Thymus (tissue), 14 donors: Measurements from ENCODE around the gene GPAT3. TPM values are rescaled to one million over a fixed set of nuclear protein-coding genes. Genes with fewer than 3 reads are reported as not detected.
"Not testable (repeated sequence)": the region's sequence is repeated elsewhere in the genome, so short reads cannot be mapped to it uniquely, and the experiment has no call there.

Experiments
- DNase-seq, 9 donors: peaks; one replicate each; pipeline ENCODE4 v3.0.0-alpha.2; 2013; ENCODE audit warnings: low spot score in 9 of 9, low read depth in 6 of 9, missing footprints in 1 of 9
- H3K27ac ChIP-seq, 2 donors: one replicate each; pipeline ENCODE4 v1.5.1; 2013; ENCODE audit warnings: control low read depth in 1 of 2, low read depth in 1 of 2, low read length in 1 of 2, mild to moderate bottlenecking in 1 of 2, moderate library complexity in 1 of 2
- H3K27me3 ChIP-seq, 2 donors: one replicate each; pipeline ENCODE4 v1.5.1; 2013; ENCODE audit warnings: low read length in 1 of 2; ENCODE audit not compliant: control insufficient read depth in 2 of 2, insufficient read depth in 1 of 2
- H3K36me3 ChIP-seq, 2 donors: one replicate each; pipeline ENCODE4 v1.5.1; 2013; ENCODE audit warnings: low read length in 1 of 2, mild to moderate bottlenecking in 1 of 2, moderate library complexity in 1 of 2; ENCODE audit not compliant: control insufficient read depth in 2 of 2, insufficient read depth in 2 of 2
- H3K4me1 ChIP-seq, 2 donors: one replicate each; pipeline ENCODE4 v1.5.1; 2013; ENCODE audit warnings: low read length in 2 of 2; ENCODE audit not compliant: control insufficient read depth in 2 of 2, insufficient read depth in 2 of 2
- H3K4me3 ChIP-seq, 2 donors: one replicate each; pipeline ENCODE4 v1.5.1; 2013; ENCODE audit warnings: low read length in 2 of 2, control low read depth in 1 of 2, mild to moderate bottlenecking in 1 of 2
- H3K9me3 ChIP-seq, 2 donors: one replicate each; pipeline ENCODE4 v1.5.1; 2013; ENCODE audit warnings: low read length in 1 of 2, mild to moderate bottlenecking in 1 of 2; ENCODE audit not compliant: control insufficient read depth in 2 of 2, insufficient read depth in 1 of 2
- whole genome bisulfite sequencing: extraction: QIAGEN DNeasy Blood & Tissue Kit; methylation state at CpG from one replicate; pipeline ENCODE4 v1.1.7; 2013; 5-methylcytosine and 5-hydroxymethylcytosine counted together
- long read RNA-seq, 10 donors: transcript quantifications; one replicate each; lab custom pipeline, GENCODE V29; 2026
- polyA plus RNA-seq: library from polyadenylated mRNA; stranded (reverse); fragments of 200-250 nt; gene quantifications from one replicate; pipeline ENCODE4 v1.2.3, GENCODE V29; 2013
- total RNA-seq: library from RNA; stranded (reverse); fragments of 120-200 nt; gene quantifications from one replicate; pipeline ENCODE4 v1.2.4, GENCODE V29; 2013
- donor health status: healthy.

GPAT3 gene
- total RNA-seq = 1.8 TPM
- 2.6 TPM for polyA plus RNA-seq
- long read RNA-seq, donor 1 = 0 reads
- long read RNA-seq, donor 2 = 0 reads
- long read RNA-seq, donor 3, partial matches to known transcripts = 0 of 1 reads
- long read RNA-seq, donor 3, other reads (novel, unspliced or antisense) = 0 of 1 reads
- long read RNA-seq, donor 4 = 0 reads
- long read RNA-seq, donor 5, partial matches to known transcripts = 0 of 2 reads
- long read RNA-seq, donor 5, other reads (novel, unspliced or antisense) = 0 of 2 reads
- long read RNA-seq, donor 6, partial matches to known transcripts = 0 of 1 reads
- long read RNA-seq, donor 6, other reads (novel, unspliced or antisense) = 0 of 1 reads
- long read RNA-seq, donor 7, partial matches to known transcripts = 0 of 1 reads
- long read RNA-seq, donor 7, other reads (novel, unspliced or antisense) = 0 of 1 reads
- long read RNA-seq, donor 8 = 0 reads
- long read RNA-seq, donor 9 = 0 reads
- long read RNA-seq, donor 10 = 0 reads

DNA sequence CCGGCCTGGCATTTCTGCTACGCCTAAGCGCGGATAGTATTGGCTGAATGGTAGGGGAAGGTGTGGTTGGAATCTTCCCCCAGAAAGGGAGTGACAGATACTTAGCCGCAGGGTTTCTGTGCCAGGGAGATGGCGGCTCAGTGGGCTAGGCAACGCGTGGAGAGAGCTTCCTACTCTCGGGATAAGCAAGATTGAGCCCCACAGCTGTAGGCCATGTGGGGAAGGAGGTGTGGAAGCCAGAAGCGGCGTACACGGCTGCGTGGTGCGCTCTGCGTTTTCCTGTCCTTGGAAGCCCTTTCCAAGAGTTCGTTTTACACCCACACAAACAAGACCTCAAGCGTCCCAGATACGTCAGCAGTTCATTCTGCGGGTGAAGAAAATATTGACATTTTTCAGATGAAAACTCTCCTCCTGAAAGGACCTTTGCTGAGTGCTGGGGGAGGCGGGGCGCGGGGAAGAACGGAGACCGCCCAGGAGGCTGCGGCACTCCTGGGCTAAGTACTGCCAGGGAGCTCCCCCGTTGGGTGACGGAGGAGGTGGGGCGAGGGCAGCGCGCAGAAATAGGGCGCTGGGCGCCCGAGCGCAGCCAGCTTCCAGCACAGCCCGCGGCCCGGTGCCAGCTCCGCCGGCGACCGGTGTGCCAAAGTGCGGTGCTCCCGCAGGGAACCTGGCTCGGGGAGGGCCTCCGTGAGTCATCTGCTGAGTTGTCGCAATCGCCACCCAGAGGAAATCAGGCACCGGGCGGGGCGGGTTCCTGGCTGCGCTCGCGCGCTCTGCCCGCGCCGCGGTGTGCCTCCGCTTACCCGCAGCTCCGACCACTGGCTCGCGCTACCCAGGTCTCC is at the start of gene GPAT3:
Gene GPAT3, plus strand, starts transcription at position 589 of the 842 bp plus-strand sequence. CDS start 515 bp downstream, outside the sequence.
- no peaks in the 10 kb centered on the region for H3K9me3 ChIP-seq
- H3K4me1 ChIP-seq = peaks cover 5 to 14% of the 10 kb centered on the region in 2 donors
- peak in 4 of 9 donors; percentile 10 to 38 (median 14) for DNase-seq
- no peak within 1 kb of the TSS for H3K27ac ChIP-seq
- no peaks in the 10 kb centered on the region for H3K36me3 ChIP-seq
- under 1% methylated on average over 63 of the region's 63 CpGs for WGBS
- H3K27me3 ChIP-seq = peaks cover 27 to 57% of the 10 kb centered on the region in 2 donors
- H3K4me3 ChIP-seq = peak within 1 kb of the TSS; percentile 44 to 49

DNA sequence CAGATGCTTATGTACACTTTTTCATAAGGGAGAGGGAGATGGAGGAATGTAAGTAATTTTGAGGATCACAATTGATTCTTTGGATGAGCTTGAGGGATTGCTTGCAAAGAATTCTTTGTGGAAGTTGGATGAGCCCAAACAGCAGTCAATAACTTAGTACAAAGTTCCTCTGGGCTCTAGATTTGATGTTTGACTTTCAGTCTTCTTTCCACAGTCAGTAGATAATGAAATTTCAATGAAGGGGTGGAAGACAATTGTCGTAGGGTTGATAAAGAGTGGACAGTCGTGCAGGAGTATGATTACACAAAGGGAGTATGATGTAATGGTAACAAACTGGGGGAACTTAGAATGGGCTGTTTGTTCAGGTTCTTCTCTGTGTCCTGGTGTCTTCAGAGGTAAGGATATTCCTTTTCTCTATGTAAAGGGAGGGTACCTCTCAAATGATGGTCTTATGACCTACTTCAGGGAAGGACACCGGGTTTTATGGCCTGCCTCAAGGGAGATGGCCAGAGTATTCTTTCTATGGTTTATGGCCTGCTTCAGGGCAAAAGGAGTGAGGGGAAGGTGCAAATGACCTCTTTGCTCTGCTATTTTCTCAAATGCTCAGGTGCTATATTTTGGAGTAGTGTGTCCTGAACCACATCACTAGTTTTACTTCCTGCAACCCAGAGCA is 49.3 kb upstream of the GPAT3 start:
- Histone ChIP-seq H3K36me3 (no peaks in the 10 kb centered on the region), H3K4me3 (no peak overlapping the region), H3K9me3 (no peaks in the 10 kb centered on the region), H3K27me3 (no peaks in the 10 kb centered on the region), H3K4me1 (peaks cover 8 to 15% of the 10 kb centered on the region in 2 donors), H3K27ac (no peak overlapping the region)
- 98% methylated on average over 3 of the region's 3 CpGs for whole genome bisulfite sequencing
- DNase-seq = no peak

DNA sequence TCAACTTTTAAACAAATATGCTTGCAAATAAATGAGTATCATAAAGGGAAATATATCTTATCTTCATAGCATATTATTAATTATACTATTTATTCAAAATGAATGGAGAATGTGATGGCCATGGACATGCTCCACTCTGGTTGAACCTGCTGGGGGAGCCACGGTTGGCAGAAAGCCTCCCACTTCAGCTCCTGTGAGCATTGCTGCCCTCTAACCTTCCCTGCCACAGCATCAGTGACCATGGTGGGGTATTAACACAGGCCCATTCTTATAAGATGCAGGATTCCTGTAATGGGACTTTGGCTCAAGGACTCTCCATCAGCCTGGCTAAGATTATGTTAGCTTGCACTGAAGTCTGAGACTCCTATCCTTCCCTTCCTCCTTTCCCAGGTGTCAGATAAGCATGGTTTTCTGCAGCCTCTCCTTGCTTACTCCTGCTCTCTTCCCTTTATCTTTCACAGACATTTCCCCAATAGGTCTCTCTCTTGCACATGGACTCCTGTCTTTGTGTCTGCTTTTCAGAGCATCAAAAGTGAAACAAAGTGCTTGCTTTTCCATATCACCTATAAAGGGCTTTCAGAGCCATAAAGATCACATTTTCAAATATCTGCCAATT is 46.1 kb upstream of the GPAT3 start:
- no peaks in the 10 kb centered on the region for H3K9me3 ChIP-seq
- H3K36me3 ChIP-seq = no peaks in the 10 kb centered on the region
- H3K27ac ChIP-seq = no peak overlapping the region
- no peaks in the 10 kb centered on the region for H3K27me3 ChIP-seq
- no peak overlapping the region for H3K4me3 ChIP-seq
- 90% methylated on average over 1 of the region's 1 CpG for WGBS
- peaks cover 3 to 8% of the 10 kb centered on the region in 2 donors for H3K4me1 ChIP-seq
- DNase-seq = no peak

DNA sequence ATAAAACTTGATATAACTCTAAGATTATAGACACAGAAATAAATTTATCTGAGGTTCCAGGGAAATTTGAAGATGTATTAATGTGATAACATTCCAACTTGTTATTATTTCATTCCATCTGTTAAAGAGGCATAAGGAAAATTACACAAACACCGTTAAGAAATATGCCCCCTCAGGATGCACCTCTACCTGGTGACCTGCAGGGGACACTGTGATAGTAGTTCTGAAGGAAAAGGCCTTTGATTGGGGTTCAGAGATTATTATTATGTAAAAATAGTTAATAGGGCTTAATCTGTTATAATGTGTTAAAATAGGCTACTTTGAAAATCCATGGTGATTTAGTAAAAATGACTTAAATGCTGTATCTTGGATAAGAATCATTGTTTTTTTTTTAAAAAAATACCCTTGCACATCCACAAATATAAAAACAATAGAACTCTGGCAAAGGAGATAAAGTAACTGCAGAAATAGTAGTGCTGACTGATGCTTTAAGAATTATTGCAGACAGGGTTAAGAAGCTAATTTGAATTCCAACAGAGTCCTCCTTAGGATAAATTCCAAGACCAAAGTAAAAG is 44.9 kb upstream of the GPAT3 start:
- Histone ChIP-seq H3K4me1 (no peaks in the 10 kb centered on the region), H3K27ac (no peak overlapping the region), H3K27me3 (no peaks in the 10 kb centered on the region), H3K9me3 (no peaks in the 10 kb centered on the region), H3K36me3 (no peaks in the 10 kb centered on the region), H3K4me3 (no peak overlapping the region)
- DNase-seq = peak in 1 of 9 donors; percentile 37
- WGBS = 14% methylated on average over 1 of the region's 1 CpG

DNA sequence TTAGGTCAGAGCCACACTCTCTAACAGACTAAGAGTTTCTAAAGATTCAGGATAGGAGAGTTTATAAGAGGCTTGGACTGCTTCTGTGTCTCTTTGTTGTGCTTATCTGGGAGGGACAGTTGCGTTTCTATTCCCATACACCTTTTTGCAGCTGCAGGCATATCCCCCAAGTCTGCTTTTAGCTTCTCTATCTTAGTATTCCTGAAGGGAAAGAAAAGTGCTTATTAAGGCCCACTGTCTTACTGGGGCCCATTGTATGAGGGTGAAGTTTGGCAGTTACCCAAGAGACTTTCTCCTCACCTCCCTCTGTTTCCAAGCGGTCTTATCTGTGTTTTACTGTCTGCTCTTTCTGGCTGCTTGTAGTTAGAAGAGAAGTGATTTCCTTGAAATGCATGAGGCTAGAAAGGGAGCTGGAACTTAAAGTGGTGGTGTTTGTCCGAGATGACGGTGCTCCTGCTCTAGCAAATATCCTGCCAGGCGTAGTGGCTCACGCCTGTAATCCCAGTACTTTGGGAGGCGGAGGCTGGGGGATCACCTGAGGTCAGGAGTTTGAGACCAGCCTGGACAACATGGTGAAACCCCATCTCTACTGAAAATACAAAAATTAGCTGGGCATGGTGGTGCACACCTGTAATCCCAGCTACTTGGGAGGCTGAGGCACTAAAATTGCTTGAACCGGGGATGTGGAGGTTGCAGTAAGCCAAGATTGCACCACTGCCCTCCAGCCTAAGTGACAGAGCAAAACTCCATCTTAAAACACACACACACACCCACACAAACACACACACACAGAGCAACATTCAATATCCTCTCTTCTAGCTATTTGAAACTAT is 39.6 kb upstream of the GPAT3 start:
- 98% methylated on average over 8 of the region's 8 CpGs for WGBS
- H3K36me3 ChIP-seq, H3K9me3 ChIP-seq, H3K27ac ChIP-seq, H3K4me1 ChIP-seq, H3K4me3 ChIP-seq, H3K27me3 ChIP-seq, DNase-seq: not testable (repeated sequence)

DNA sequence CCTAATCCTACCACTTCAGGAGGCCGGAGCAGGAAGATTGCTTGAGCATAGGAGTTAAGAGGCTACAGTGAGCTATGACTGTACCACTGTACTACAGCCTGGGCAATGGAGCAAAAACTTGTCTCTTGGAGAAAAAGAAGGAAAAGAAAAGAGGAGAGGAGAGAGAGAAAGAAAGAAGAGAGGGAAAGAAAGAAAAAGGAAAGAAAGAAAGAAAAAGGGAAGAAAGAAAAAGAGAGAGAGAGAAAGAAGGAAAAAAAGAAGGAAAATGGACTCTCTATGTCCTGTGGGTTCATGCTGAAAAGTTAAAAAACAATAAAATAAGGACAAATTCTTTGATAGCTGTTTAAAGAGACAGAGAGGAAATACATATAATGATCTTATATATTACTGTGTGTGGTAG is 37.7 kb upstream of the GPAT3 start:
- no peaks in the 10 kb centered on the region for H3K9me3 ChIP-seq
- no peak for DNase-seq
- no peaks in the 10 kb centered on the region for H3K27me3 ChIP-seq
- no peak overlapping the region for H3K27ac ChIP-seq
- 100% methylated on average over 1 of the region's 1 CpG for WGBS
- no peaks in the 10 kb centered on the region for H3K36me3 ChIP-seq
- H3K4me1 ChIP-seq = no peaks in the 10 kb centered on the region
- H3K4me3 ChIP-seq = no peak overlapping the region

DNA sequence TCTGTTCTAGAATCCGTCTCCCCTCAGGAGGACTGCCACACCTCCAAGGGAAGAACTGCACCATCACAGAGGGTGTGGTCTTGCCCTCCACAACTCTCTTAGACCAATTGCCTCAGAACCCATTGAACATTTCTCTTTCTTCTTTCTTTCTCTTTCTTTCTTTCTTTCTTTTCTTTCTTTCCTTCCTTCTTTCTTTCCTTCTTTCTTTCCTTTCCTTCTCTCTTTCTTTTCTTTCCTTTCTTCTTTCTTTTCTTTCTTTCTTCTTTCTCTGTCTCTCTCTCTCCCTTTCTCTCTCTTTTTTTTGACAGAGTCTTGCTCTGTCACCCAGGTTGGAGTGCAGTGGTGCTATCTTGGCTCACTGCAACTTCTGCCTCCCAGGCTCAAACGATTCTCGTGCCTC is 34.2 kb upstream of the GPAT3 start:
- not testable (repeated sequence) for H3K36me3 ChIP-seq, H3K27ac ChIP-seq, H3K4me3 ChIP-seq, H3K4me1 ChIP-seq, H3K9me3 ChIP-seq, H3K27me3 ChIP-seq, DNase-seq
- WGBS = 96% methylated on average over 3 of the region's 3 CpGs

DNA sequence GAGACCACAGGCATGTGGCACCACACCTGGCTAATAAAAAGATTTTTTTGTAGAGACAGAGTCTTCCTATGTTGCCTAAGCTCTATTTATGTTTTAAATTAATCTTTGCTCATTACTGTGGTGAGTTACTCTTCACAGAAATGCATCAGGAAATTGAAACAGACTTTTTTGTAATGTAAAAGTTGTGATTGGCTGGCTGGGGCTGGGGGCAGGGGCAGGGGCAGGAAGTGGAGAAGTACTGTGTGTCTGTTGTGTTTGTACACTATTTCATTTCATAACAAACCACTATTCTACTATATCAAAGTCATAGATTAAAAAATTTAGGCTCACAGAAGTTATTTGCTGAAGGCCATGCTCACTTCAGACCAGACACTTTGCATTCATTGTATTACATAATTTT is 31.9 kb upstream of the GPAT3 start:
- H3K4me3 ChIP-seq = no peak overlapping the region
- H3K36me3 ChIP-seq = no peaks in the 10 kb centered on the region
- H3K9me3 ChIP-seq = no peaks in the 10 kb centered on the region
- H3K27ac ChIP-seq = no peak overlapping the region
- H3K27me3 ChIP-seq = no peaks in the 10 kb centered on the region
- peak in 1 of 9 donors; percentile 22 for DNase-seq
- peaks cover 0 to 3% of the 10 kb centered on the region in 2 donors for H3K4me1 ChIP-seq
